HG03520 (cell line): ENCODE data around the gene DENND1A.
"Not testable (repeated sequence)": the region's sequence is repeated elsewhere in the genome, so short reads cannot be mapped to it uniquely, and the experiment has no call there.

ENCODE experiments used
- ATAC-seq: cut with Tn5 transposase; IDR thresholded peaks from one replicate; pipeline ENCODE4 v1.9.1; 2021; ENCODE audit warnings: mild to moderate bottlenecking, moderate library complexity; ENCODE audit not compliant: unreplicated experiment

Gene DENND1A

DNA sequence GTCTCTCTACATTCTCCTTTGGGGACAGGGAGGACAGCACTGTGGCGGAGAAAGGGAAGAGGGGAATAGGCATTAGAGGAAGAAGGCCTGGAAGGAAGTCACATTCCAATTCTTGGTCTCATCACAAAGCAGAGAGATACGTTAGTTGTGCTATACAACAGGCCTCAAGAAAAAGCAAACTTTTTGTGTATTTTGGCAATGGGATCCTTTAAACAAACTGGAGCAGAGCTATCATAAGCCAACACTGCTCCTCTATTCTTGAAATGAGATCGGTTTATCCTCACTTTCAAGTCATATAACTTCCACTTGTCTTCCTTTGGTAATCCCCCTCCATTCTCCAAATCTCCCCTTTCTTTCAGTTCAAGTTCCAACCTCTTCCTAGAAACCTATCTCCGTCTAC is 6.5 kb downstream of the DENND1A start:
- no peak for ATAC-seq

DNA sequence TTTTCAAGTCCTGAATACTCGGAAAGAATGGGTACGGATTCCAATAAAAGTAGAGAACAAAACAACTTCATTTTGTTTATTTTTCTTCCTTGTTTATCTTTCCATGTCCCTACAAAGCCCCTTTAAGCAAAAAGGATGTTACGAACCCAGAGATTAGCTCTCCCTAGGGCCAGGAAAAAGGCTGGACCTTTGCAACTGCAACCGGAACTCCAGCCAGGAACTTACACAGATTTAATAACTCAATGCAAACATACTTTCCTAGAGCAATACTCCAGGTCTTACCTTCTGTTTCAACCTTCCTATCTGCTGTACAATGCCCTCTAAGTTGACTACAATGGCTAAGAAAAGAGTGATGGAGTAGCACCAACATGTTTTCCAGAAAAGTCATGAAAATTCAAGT is 7.0 kb downstream of the DENND1A start:
- ATAC-seq: no peak

DNA sequence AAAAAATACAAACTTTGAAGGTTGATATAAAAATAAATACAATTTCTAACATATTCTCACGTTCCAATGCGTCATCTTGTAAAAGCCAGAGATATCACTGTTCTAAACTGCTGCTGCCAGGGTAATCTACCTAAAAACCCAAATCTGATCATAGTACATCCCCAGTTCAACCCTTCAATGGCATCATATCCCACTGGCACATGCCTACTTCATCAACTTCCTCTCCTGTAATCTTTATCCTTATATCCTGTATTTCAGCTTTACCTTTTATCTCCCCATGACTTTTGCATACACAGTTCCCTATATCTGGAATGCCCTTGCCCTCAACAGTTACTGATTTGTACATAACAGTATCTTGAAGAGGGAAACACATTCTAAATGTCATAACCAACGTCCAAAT is 7.5 kb downstream of the DENND1A start:
- ATAC-seq: no peak

- ATAC-seq: no peak
Measured at GRCh38 chr9:123914517-123915196, 15.3 kb downstream of the DENND1A start.

- no peak for ATAC-seq
Measured at GRCh38 chr9:123912167-123912897, 17.6 kb downstream of the DENND1A start.

DNA sequence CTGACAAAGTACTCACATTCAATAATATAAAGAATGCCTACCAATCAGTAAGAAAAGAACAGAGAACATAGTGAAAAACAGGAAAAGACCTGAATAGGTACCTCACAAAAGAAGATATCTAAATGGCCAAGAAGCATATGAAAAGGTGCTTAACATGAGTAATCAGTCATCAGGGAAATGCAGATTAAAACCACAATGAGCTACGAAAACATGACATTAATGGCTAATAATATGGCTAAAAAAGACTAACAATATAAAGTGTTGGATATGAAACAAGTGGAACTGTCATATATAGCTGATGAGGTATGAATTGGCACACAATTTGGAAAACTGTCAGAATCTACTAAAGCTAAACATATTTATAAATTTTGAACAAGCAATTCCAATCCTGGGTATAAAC is 18.9 kb downstream of the DENND1A start:
- no peak for ATAC-seq

DNA sequence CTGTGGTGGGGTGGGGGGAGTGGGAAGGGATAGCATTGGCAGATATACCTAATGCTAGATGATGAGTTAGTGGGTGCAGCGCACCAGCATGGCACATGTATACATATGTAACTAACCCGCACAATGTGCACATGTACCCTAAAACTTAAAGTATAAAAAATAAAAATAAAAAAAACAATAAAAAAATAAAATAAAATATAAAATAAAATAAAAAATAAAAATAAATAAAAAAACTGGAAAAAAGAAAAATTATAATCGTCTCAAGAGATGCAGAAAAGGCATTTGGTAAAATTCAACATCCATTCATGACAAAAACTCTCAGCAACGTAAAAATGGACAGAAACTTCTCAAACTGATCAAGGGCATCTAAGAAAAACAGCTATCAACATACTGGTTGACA is 20.7 kb downstream of the DENND1A start:
- ATAC-seq: not testable (repeated sequence)

GRCh38 chr9:123903550-123903949 is 26.4 kb downstream of the DENND1A start:
- ATAC-seq: not testable (repeated sequence)

DNA sequence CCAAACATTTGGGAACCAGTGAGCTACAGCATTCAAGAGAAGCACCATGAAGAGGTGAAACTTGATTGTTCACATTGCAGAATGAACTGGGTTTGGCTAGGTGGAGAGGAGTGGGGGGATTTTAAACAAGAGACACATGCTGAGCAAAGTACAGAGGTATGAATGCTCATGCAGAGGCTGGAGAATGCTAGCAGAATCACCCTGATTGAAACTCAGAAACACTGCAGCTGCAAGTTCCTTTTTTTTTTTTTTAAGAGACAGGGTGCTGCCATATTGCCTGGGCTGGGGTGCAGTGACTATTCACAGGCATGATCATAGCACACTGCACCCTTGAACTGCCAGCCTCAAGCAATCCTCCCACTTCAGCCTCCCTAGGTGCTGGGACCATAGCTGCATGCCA is 35.1 kb downstream of the DENND1A start:
- no peak for ATAC-seq

DNA sequence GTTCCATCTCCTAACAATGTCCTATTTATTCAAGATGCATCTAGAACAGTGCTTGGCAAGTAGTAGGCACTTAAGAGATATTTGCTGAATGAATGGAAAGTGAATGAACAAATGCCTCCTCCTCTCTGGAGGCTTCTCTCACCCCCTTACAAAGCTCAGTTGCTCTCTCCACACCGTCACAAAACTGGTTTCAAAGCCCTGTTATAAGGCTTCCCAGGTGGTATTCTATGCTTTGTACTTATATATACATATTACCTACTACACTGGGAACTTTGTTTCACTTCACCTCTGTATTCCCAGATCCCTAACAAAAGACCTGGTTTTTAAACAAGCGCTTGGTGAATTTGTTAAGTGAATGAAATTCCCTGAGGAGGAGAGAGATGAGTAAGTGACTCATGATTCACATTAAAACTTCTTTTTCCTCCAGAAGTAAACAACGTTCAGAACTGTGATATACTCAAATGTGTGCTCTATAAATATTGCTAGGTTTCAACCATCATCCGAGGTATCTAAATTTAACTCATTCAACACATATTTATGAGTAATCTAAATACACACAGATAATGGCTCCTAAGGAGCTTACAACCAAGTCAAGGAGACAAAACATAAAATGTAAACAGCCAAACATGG is 36.0 kb downstream of the DENND1A start:
- ATAC-seq: no peak

GRCh38 chr9:123893115-123893514 is 36.8 kb downstream of the DENND1A start:
- ATAC-seq: no peak

GRCh38 chr9:123887837-123888236 is 42.1 kb downstream of the DENND1A start:
- no peak for ATAC-seq

DNA sequence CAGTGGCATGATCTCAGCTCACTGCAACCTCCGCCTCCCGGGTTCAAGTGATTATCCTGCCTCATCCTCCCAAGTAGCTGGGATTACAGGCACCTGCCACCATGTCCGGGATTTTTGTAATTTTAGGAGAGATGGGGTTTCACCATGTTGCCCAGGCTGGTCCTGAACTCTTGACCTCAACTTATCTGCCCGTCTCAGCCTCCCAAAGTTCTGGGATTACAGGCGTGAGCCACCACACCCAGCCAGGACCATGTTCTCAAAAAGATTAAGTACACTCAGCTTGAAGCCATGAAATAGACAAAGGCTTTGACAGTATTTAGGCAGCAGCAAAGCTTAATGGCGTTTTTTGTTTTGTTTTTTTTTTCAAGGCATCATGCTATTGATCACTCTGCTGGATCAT is 44.1 kb downstream of the DENND1A start:
- not testable (repeated sequence) for ATAC-seq

DNA sequence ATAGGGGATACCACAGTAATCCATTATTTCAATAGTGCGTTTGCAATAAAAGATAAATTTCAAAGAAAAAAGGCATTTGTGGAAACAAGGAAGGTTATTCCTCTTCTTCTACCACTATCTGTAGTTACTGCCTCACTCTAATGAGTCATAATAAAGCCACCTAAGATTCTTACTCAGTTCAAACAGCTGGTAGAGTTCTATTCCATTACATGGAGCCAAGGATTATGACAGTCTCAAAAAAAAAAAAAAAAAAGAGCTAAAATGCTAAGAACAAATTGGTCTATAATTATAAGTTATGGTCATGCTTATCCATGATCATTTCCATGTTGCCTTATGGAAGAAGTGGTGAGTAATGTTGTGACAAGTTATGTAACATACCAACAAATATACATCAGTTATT is 46.3 kb downstream of the DENND1A start:
- no peak for ATAC-seq

DNA sequence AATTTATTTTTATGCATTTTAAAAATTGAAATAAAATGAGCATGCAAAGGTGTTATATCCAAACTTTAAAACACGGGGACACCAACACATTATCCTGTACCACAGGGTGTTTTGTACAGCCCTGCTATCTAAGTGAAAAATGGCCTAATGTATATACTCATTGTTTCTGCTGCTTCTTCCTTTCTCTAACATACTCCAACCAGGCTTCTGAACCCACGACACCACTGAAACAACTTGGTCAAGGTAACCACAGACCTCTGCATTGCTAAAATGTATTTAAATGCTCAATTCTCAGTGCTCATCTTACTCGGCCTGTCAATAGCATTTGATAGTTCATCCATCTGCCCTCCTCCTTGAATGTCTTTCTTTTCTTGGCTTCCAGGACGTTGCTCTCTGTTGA is 48.3 kb downstream of the DENND1A start:
- no peak for ATAC-seq

- no peak for ATAC-seq
Measured at GRCh38 chr9:123880420-123880819, 49.5 kb downstream of the DENND1A start.

DNA sequence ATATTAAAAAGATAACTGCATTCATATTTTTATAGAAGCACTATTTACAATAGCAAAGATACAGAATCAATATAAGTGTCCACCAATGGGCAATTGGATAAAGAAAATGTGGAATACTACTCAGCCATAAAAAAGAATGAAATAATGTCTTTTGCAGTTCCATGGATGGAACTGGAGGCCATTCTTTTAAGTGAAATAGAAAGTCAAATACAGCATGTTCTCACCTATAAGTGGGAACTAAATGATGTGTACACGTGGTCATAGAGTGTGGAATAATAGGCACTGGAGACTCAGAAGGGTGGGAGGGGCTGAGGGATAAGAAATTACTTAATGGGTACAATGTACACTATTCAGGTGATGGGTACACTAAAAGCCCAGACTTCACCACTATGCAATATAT is 53.2 kb downstream of the DENND1A start:
- ATAC-seq: no peak

GRCh38 chr9:123872710-123873109 is 57.2 kb downstream of the DENND1A start:
- no peak for ATAC-seq

- no peak for ATAC-seq
Measured at GRCh38 chr9:123871781-123872180, 58.1 kb downstream of the DENND1A start.

- ATAC-seq: no peak
Measured at GRCh38 chr9:123868002-123868401, 61.9 kb downstream of the DENND1A start.

GRCh38 chr9:123867034-123867433 is 62.9 kb downstream of the DENND1A start:
- no peak for ATAC-seq

DNA sequence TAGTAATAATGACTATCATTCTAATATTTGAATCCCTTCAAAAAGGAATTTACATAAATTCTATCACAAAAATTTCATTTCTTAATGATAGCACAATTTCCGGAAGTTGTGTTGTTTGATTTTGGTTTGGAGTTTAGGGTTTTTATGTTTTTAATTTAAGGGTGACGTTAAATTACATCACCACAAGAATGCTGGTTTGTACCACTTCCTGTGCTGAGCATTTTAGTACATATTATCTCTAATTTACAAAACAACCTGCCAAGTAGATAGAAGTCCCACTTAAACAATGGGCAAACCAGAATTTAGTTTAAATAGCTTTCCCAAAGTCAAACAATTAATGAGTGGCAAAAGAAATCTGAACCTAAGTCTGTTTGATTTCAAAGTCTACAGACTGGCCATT is 63.4 kb downstream of the DENND1A start:
- ATAC-seq: no peak
